DND-41 (cell line): ENCODE results near the gene CPPED1.
A peak's percentile ranks its signal among the peaks of the same experiment; 100 is the strongest.

ENCODE experiments used
- ATAC-seq: fragments of 200-7000 bp; cut with Tn5 transposase; 3 replicates; pipeline ENCODE4 v1.9.1; 2021; ENCODE audit warnings: low read depth; ENCODE audit not compliant: insufficient read depth
- DNase-seq: peaks from one replicate; pipeline ENCODE4 v3.0.0-alpha.2; 2020
- H2AFZ ChIP-seq: 2 replicates; pipeline ENCODE4 v1.6.0; 2012; ENCODE audit warnings: low read depth, low read length
- H3K27ac ChIP-seq: 2 replicates; pipeline ENCODE4 v1.5.1; 2012; ENCODE audit warnings: low read length, inconsistent platforms
- H3K27me3 ChIP-seq: fragments of 200-600 bp; sonication (generic); 2 replicates; pipeline ENCODE4 v1.6.0; 2012; ENCODE audit warnings: low read length, mild to moderate bottlenecking, inconsistent platforms; ENCODE audit not compliant: insufficient read depth, poor library complexity
- H3K36me3 ChIP-seq: 2 replicates; pipeline ENCODE4 v1.5.1; 2012; ENCODE audit warnings: low read length, inconsistent platforms; ENCODE audit not compliant: insufficient read depth
- H3K4me1 ChIP-seq: 2 replicates; pipeline ENCODE4 v1.5.1; 2012; ENCODE audit warnings: mild to moderate bottlenecking, low read length; ENCODE audit not compliant: insufficient read depth
- H3K4me2 ChIP-seq: 2 replicates; pipeline ENCODE4 v1.6.0; 2012; ENCODE audit warnings: mild to moderate bottlenecking, moderate library complexity, low read length, inconsistent platforms; ENCODE audit not compliant: insufficient read depth
- H3K4me3 ChIP-seq, 2 experiments: fragments of 200-600 bp in 1 of 2; shearing (Covaris generic) in 1 of 2; 2 replicates each; pipeline ENCODE4 v1.5.1; 2012 to 2016; ENCODE audit warnings: inconsistent platforms in 2 of 2, low read length in 2 of 2, mild to moderate bottlenecking in 2 of 2, low read depth in 1 of 2, moderate library complexity in 1 of 2
- H3K79me2 ChIP-seq: 2 replicates; pipeline ENCODE4 v1.6.0; 2012; ENCODE audit warnings: low read length, inconsistent platforms; ENCODE audit not compliant: insufficient read depth
- H3K9ac ChIP-seq: 2 replicates; pipeline ENCODE4 v1.6.0; 2012; ENCODE audit warnings: low read depth, mild to moderate bottlenecking, inconsistent platforms, low read length, moderate library complexity
- H3K9me3 ChIP-seq: 2 replicates; pipeline ENCODE4 v1.5.1; 2012; ENCODE audit warnings: low read length, moderate library complexity, mild to moderate bottlenecking, inconsistent platforms; ENCODE audit not compliant: insufficient read depth, severe bottlenecking
- H4K20me1 ChIP-seq: 2 replicates; pipeline ENCODE4 v1.6.0; 2012; ENCODE audit warnings: low read length; ENCODE audit not compliant: insufficient read depth
- EZH2 ChIP-seq: IDR thresholded peaks from 3 replicates; pipeline ENCODE4 v1.6.1; 2012; ENCODE audit warnings: borderline replicate concordance, low read depth, mild to moderate bottlenecking, moderate library complexity, low read length, inconsistent platforms; ENCODE audit not compliant: severe bottlenecking
- TF ChIP-seq, protein P1 (sequence below): IDR thresholded peaks from 2 replicates; pipeline ENCODE4 v1.5.1; 2012; ENCODE audit warnings: borderline replicate concordance, low read length, moderate library complexity, mild to moderate bottlenecking; ENCODE audit not compliant: poor library complexity, severe bottlenecking; ENCODE audit errors: extremely low read depth

The CPPED1 gene

DNA sequence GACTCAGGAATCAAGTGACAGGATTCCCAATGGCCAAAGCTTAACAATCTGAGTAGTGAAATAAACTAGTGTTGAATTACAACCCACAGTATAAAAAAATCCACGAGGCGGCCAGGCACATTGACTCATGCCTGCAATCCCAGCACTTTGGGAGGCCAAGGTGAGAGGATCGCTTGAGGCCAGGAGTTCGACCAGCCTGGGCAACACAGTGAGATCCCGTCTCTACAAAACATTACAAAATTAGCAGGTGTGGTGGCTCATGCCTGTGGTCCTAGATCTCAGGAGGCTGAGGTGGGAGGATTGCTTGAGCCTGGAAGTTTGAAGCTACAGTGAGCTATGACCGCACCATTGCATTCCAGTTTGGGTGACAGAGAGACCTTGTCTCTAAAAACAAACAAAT, 133.8 kb downstream of the CPPED1 start:
- no peak for ATAC-seq
- Histone ChIP-seq H3K27ac (no peak overlapping the region), H4K20me1 (no peaks in the 10 kb centered on the region), H3K9me3 (peaks cover 9% of the 10 kb centered on the region), H2AFZ (no peak overlapping the region), H3K79me2 (no peaks in the 10 kb centered on the region), H3K4me1 (no peaks in the 10 kb centered on the region), H3K4me3 (no peak overlapping the region), H3K4me2 (no peak overlapping the region), H3K36me3 (no peaks in the 10 kb centered on the region), H3K9ac (no peak overlapping the region), H3K27me3 (no peaks in the 10 kb centered on the region)
- DNase-seq: no peak
- no peak for TF ChIP-seq EZH2
- TF ChIP-seq, protein P1, sequence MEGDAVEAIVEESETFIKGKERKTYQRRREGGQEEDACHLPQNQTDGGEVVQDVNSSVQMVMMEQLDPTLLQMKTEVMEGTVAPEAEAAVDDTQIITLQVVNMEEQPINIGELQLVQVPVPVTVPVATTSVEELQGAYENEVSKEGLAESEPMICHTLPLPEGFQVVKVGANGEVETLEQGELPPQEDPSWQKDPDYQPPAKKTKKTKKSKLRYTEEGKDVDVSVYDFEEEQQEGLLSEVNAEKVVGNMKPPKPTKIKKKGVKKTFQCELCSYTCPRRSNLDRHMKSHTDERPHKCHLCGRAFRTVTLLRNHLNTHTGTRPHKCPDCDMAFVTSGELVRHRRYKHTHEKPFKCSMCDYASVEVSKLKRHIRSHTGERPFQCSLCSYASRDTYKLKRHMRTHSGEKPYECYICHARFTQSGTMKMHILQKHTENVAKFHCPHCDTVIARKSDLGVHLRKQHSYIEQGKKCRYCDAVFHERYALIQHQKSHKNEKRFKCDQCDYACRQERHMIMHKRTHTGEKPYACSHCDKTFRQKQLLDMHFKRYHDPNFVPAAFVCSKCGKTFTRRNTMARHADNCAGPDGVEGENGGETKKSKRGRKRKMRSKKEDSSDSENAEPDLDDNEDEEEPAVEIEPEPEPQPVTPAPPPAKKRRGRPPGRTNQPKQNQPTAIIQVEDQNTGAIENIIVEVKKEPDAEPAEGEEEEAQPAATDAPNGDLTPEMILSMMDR: no peak

DNA sequence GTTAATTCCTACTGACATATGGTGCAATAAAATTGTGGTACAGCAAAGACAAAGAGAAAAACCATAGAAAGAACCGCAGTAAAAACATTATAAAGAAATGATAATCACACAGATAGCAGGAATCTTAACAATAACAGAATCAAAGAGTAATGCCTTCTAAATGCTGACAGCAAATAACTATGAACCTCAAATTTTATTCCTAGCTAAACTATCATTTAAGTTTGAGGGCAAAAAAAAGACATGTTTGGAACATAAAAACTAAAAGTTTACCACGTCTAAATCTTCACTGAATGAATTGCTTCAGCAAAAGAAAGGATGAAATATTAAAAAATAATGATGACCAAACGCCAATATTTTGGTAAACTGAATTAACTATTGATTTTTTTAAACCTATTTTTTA, 135.8 kb downstream of the CPPED1 start:
- DNase-seq: no peak
- Histone ChIP-seq H3K27me3 (no peaks in the 10 kb centered on the region), H2AFZ (no peak overlapping the region), H3K9me3 (peaks cover 9% of the 10 kb centered on the region), H3K4me3 (no peak overlapping the region), H3K27ac (no peak overlapping the region), H3K36me3 (no peaks in the 10 kb centered on the region; the same call in 1 of the 2 replicates), H3K9ac (no peak overlapping the region), H3K4me2 (no peak overlapping the region), H3K4me1 (no peaks in the 10 kb centered on the region), H3K79me2 (no peaks in the 10 kb centered on the region), H4K20me1 (no peaks in the 10 kb centered on the region)
- ATAC-seq: no peak
- no peak for TF ChIP-seq EZH2
- TF ChIP-seq, protein P1: no peak

DNA sequence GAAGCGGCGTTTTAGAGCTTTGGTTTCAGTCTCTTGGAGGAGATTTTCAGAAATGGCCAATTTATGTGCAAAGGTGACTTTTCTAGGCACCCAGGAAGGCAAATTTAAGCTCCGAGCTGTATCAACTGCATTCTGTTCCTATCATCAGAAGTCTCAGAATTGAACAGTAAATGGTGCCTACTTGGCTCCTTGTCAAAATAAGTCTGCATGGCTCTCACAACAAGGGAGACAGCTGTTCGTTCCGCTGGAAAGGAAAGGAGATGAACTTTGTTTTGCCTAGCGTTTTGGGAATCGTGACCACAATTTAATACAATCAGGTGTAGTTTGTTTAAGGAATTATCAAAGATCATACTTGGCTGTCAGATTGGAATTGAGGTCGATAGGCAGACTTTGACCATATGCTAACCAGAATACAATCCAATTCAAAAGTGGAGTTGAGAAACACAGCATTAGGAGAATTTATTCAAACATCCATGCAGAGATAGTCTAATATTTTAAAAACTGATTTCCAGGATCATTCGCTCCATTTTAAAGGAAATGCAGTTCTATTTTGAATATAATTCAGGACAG, 139.4 kb downstream of the CPPED1 start:
- no peak overlapping the region for H2AFZ ChIP-seq
- H3K4me2 ChIP-seq: no peak overlapping the region
- no peaks in the 10 kb centered on the region for H4K20me1 ChIP-seq
- H3K27me3 ChIP-seq: no peaks in the 10 kb centered on the region
- no peak overlapping the region for H3K9ac ChIP-seq
- H3K27ac ChIP-seq: no peak overlapping the region
- peaks cover 9% of the 10 kb centered on the region for H3K9me3 ChIP-seq
- H3K4me3 ChIP-seq: no peak overlapping the region
- TF ChIP-seq EZH2: no peak
- ATAC-seq (no peak), DNase-seq (no peak)
- H3K4me1 ChIP-seq: no peaks in the 10 kb centered on the region
- no peaks in the 10 kb centered on the region; the same call in 1 of the 2 replicates for H3K36me3 ChIP-seq
- H3K79me2 ChIP-seq: no peaks in the 10 kb centered on the region

DNA sequence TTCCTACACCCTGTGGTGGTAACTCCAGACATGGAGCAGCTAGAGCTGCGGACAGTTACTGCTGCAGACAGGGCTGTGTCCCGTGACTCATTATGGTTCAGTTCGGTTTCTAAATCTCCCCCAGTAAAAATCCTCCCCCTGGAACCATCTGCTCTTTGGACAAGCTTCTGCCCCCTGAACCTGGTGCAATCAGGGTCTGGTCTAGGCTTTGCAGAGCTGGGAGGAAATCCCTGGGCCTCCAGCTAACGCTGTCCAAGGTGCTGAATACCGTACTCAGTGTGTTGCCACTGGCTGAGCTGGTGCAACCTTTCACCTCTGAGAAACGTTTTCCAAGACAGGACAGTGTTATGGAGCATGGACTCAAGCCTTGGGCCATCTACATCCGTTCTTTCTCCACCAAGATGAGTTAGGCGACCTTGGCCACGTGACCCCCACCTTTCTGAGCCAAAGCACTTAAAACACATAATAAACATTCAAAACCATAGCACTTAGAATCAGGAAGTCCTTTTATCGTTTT, 142.0 kb downstream of the CPPED1 start:
- no peaks in the 10 kb centered on the region for H3K27me3 ChIP-seq
- no peak overlapping the region for H3K4me3 ChIP-seq
- DNase-seq: peak; percentile 78
- no peaks in the 10 kb centered on the region; the same call in 1 of the 2 replicates for H3K36me3 ChIP-seq
- H3K9me3 ChIP-seq: no peaks in the 10 kb centered on the region
- H2AFZ ChIP-seq: no peak overlapping the region
- no peaks in the 10 kb centered on the region for H3K4me1 ChIP-seq
- H3K79me2 ChIP-seq: no peaks in the 10 kb centered on the region
- ATAC-seq: peak; percentile 100
- H3K27ac ChIP-seq: no peak overlapping the region
- no peak for TF ChIP-seq EZH2
- TF ChIP-seq, protein P1: no peak
- H3K4me2 ChIP-seq: no peak overlapping the region
- H4K20me1 ChIP-seq: no peaks in the 10 kb centered on the region
- H3K9ac ChIP-seq: no peak overlapping the region
